K562 (cell line): ENCODE measurements around the gene UPP1. TPM values are rescaled to one million over a fixed set of nuclear protein-coding genes. Genes with fewer than 3 reads are reported as not detected.

ENCODE experiments used
- ATAC-seq: fragments of 200-7000 bp; cut with Tn5 transposase; 3 replicates; pipeline ENCODE4 v1.9.1; 2020; ENCODE audit warnings: moderate library complexity
- BruUV-seq: library from RNA; stranded (reverse); fragments of 400-500 nt; replicated peaks from 2 replicates; lab custom pipeline; 2021; lab: Mats Ljungman, UMichigan
- CTCF ChIA-PET: fragments of 300-600 bp; formaldehyde crosslinking; extraction: SDS; loops from one replicate; lab custom pipeline; 2021; ENCODE audit warnings: low intra/inter-chr PET ratio; lab: Yijun Ruan, JAX
- POLR2A ChIA-PET: fragments of 300-600, 350-650 bp; sonication (Branson Sonifier 250); formaldehyde crosslinking; extraction: SDS; loops from one replicate; lab custom pipeline; 2021; ENCODE audit warnings: antibody characterized with exemption, inconsistent platforms; lab: Yijun Ruan, JAX
- DNase-seq, 4 experiments: peaks; one replicate each; pipeline versions ENCODE4 v3.0.0 to v3.0.0-alpha.2; 2011 to 2018; ENCODE audit warnings: low spot score in 3 of 4, mixed read lengths in 3 of 4; ENCODE audit errors: extremely low read depth in 1 of 4
- FAIRE-seq: peaks from 2 replicates; lab custom pipeline; 2011; peaks lifted over from hg19 to GRCh38; lab: Jason Lieb, UNC
- H2AFZ ChIP-seq: 2 replicates; pipeline ENCODE4 v1.6.0; 2011; ENCODE audit warnings: low read depth, low read length, control low read depth, inconsistent platforms
- H3K27ac ChIP-seq: fragments of 200-600 bp; 3 replicates; pipeline ENCODE4 v1.8.0; 2011; ENCODE audit warnings: low read depth, mild to moderate bottlenecking, control low read depth, inconsistent platforms, low read length, moderate library complexity, mixed read lengths; ENCODE audit errors: extremely low read depth
- H3K27me3 ChIP-seq, 2 experiments: fragments of 300-600 bp in 1 of 2; 2 replicates in 1 of 2; 3 replicates in 1 of 2; pipeline versions ENCODE4 v1.6.0 to v1.8.0; 2011; ENCODE audit warnings: inconsistent platforms in 2 of 2, low read length in 2 of 2, mild to moderate bottlenecking in 1 of 2, mixed read lengths in 1 of 2, moderate library complexity in 1 of 2; ENCODE audit not compliant: control insufficient read depth in 2 of 2, insufficient read depth in 2 of 2
- H3K36me3 ChIP-seq: fragments of 300-600 bp; 3 replicates; pipeline ENCODE4 v1.8.0; 2011; ENCODE audit warnings: mild to moderate bottlenecking, low read length, inconsistent platforms; ENCODE audit not compliant: control insufficient read depth, insufficient read depth
- H3K4me1 ChIP-seq, 2 experiments: fragments of 200-600 bp in 1 of 2; replicated peaks in 1 of 2; 2 replicates in 1 of 2; 3 replicates in 1 of 2; pipeline versions ENCODE4 v1.5.1 to v1.8.0; 2011; ENCODE audit warnings: inconsistent platforms in 2 of 2, low read length in 2 of 2, mild to moderate bottlenecking in 1 of 2, mixed read lengths in 1 of 2, moderate library complexity in 1 of 2; ENCODE audit not compliant: control insufficient read depth in 2 of 2, insufficient read depth in 2 of 2
- H3K4me2 ChIP-seq: 2 replicates; pipeline ENCODE4 v1.6.1; 2011; ENCODE audit warnings: low read length, control low read depth, inconsistent platforms, mixed read lengths; ENCODE audit not compliant: insufficient read depth
- H3K4me3 ChIP-seq: fragments of 200-600 bp; sonication (generic), shearing (Covaris generic); 2 replicates; pipeline ENCODE4 v1.5.1; 2016; ENCODE audit warnings: control low read depth, inconsistent platforms
- H3K79me2 ChIP-seq: fragments of 200-600 bp; 3 replicates; pipeline ENCODE4 v1.8.0; 2011; ENCODE audit warnings: low read length, inconsistent platforms; ENCODE audit not compliant: control insufficient read depth, insufficient read depth
- H3K9ac ChIP-seq, 2 experiments: 2 replicates each; pipeline versions ENCODE4 v1.6.0 to v1.6.1; 2011; ENCODE audit warnings: low read depth in 2 of 2, low read length in 2 of 2, control low read depth in 1 of 2, inconsistent platforms in 1 of 2, mild to moderate bottlenecking in 1 of 2, mixed read lengths in 1 of 2; ENCODE audit not compliant: insufficient read depth in 1 of 2
- H3K9me1 ChIP-seq: one replicate; pipeline ENCODE4 v1.6.0; 2011; ENCODE audit warnings: inconsistent platforms, mild to moderate bottlenecking, low read length, moderate library complexity; ENCODE audit not compliant: control insufficient read depth, insufficient read depth
- H3K9me3 ChIP-seq: replicated peaks from 2 replicates; pipeline ENCODE4 v1.5.1; 2011; ENCODE audit warnings: low read depth, low read length, inconsistent platforms; ENCODE audit not compliant: control insufficient read depth, insufficient read depth
- H4K20me1 ChIP-seq: replicated peaks from 2 replicates; pipeline ENCODE4 v1.6.1; 2011; ENCODE audit warnings: low read length, inconsistent platforms, mixed read lengths; ENCODE audit not compliant: control insufficient read depth, insufficient read depth
- ELK3 ChIP-seq: fragments of 450-650 bp; formaldehyde crosslinking; IDR thresholded peaks from 2 replicates; pipeline ENCODE4 v1.4.0; 2020; ENCODE audit warnings: mild to moderate bottlenecking
- FOXJ2 ChIP-seq: fragments of 200-800 bp; sonication (Bioruptor generic); IDR thresholded peaks from 2 replicates; pipeline ENCODE4 v1.6.1; 2016; ENCODE audit warnings: missing genetic modification characterization, missing compliant biosample characterization
- IRF9 ChIP-seq: fragments of 450-650 bp; IDR thresholded peaks from 2 replicates; pipeline ENCODE4 v1.6.1; 2016; ENCODE audit warnings: missing biosample characterization, missing genetic modification characterization
- MED1 ChIP-seq: sonication (generic); formaldehyde crosslinking; IDR thresholded peaks from 2 replicates; pipeline ENCODE4 v1.8.1; 2023; ENCODE audit warnings: missing genetic modification reagents, borderline replicate concordance
- MLX ChIP-seq, 2 experiments: fragments of 450-650 bp in 1 of 2; sonication (generic) in 1 of 2; formaldehyde crosslinking; conservative IDR thresholded peaks; 2 replicates each; pipeline versions ENCODE4 v1.4.0 to v1.8.1; 2020 to 2022; ENCODE audit warnings: mild to moderate bottlenecking in 1 of 2, missing genetic modification reagents in 1 of 2
- OTX1 ChIP-seq: fragments of 450-650 bp; formaldehyde crosslinking; IDR thresholded peaks from 2 replicates; pipeline ENCODE4 v1.4.0; 2022; ENCODE audit warnings: mild to moderate bottlenecking
- SNRNP70 ChIP-seq: fragments of 200-400 bp; formaldehyde crosslinking; optimal IDR thresholded peaks from 2 replicates; pipeline ENCODE3; 2017; ENCODE audit warnings: low read depth, low read length
- ZNF174 ChIP-seq: fragments of 250-450 bp; sonication (Bioruptor Pico); IDR thresholded peaks from 2 replicates; pipeline ENCODE4 v1.4.0; 2020; ENCODE audit warnings: mild to moderate bottlenecking
- ZNF395 ChIP-seq: fragments of 200-800 bp; sonication (Bioruptor generic); IDR thresholded peaks from 2 replicates; pipeline ENCODE4 v1.6.1; 2017; ENCODE audit warnings: missing genetic modification characterization, missing compliant biosample characterization
- WGBS: fragments of 100-300 bp; shearing (Covaris generic); methylation state at CpG from one replicate; pipeline ENCODE4 v1.1.6; 2016; ENCODE audit warnings: low coverage, mixed read lengths; ENCODE audit not compliant: insufficient coverage; ENCODE audit errors: missing lambda C conversion rate; 5-methylcytosine and 5-hydroxymethylcytosine counted together
- in situ Hi-C: fragments of 300-500 bp; cut with MboI; formaldehyde crosslinking; loops from 4 replicates; pipeline ENCODE4 v1.15.0; 2018; ENCODE audit warnings: inconsistent platforms, mixed read lengths
- intact Hi-C: fragments of 100-400 bp; cut with micrococcal nuclease; formaldehyde crosslinking; loops from 2 replicates; pipeline ENCODE4 v1.14.2; 2022
- polyA plus RNA-seq, 8 experiments: library from polyadenylated mRNA; depleted of rRNA in 4 of 8; stranded (reverse) in 5 of 8; unstranded in 3 of 8; fragments of >200 nt; fragmentation: Nextera tagmentation in 2 of 8; fragmentation: Illumina TruSeq in 1 of 8; extraction: Ambion mirVana in 2 of 8; extraction: Trizol in 1 of 8; gene quantifications; 2 replicates each; pipeline versions ENCODE4 v1.2.1 to v1.2.3, GENCODE V29; 2011 to 2014; ENCODE audit warnings: inconsistent platforms in 1 of 8, missing spikeins in 1 of 8
- total RNA-seq, 7 experiments: library from RNA; depleted of rRNA in 6 of 7; stranded (reverse); fragments of >200 nt in 6 of 7; fragmentation: Illumina TruSeq in 2 of 7; extraction: Trizol in 2 of 7; gene quantifications; 2 replicates each; pipeline versions ENCODE4 v1.2.1 to v1.2.3, GENCODE V29; 2011 to 2021; ENCODE audit warnings: low replicate concordance in 1 of 7

UPP1 gene
- total and polyA plus RNA-seq, 9 of the 15 experiments (the other 6 are each of a cell fraction or from before 2014, with no cell fraction given) = 0.38 to 2.4 (median 0.61) TPM

GRCh38 chr7:48085433-48085791 is 3.7 kb upstream of the UPP1 start:
- no peak overlapping the region for H3K4me3 ChIP-seq
- no peak for ATAC-seq
- DNase-seq = no peak

GRCh38 chr7:48085942-48086341 is 3.1 kb upstream of the UPP1 start:
- DNase-seq (no peak), ATAC-seq (no peak), FAIRE-seq (no peak)
- 20% methylated on average over 1 of the region's 1 CpG for WGBS
- peaks cover 8 to 15% of the 10 kb centered on the region in 2 experiments; a peak in 4 of 5 replicates for H3K27me3 ChIP-seq
- no TSS peak for BruUV-seq
- CTCF ChIA-PET = no interaction called here
- no peak for TF ChIP-seq OTX1
- no peak for TF ChIP-seq ZNF174 (CRISPR knock-in tag)
- no peak for TF ChIP-seq IRF9 (tag)
- TF ChIP-seq ELK3 (CRISPR knock-in tag) = no peak
- TF ChIP-seq MED1 (CRISPR knock-in tag) = no peak
- no peak for TF ChIP-seq MLX (CRISPR knock-in tag; conservative IDR thresholded peaks at IDR 0.05)
- TF ChIP-seq SNRNP70 = no peak
- no peaks in the 10 kb centered on the region for H3K36me3 ChIP-seq
- H3K4me3 ChIP-seq = no peak overlapping the region
- H3K79me2 ChIP-seq = no peaks in the 10 kb centered on the region
- intact Hi-C loops (no loop called here), in situ Hi-C loops (no loop called here)
- H3K9me1 ChIP-seq = no peaks in the 10 kb centered on the region
- no peak overlapping the region for H3K27ac ChIP-seq
- H3K9me3 ChIP-seq = no peaks in the 10 kb centered on the region
- 0 out of 2 replicates have a peak, but pooled peaks cover 5% of the 10 kb centered on the region for H4K20me1 ChIP-seq
- peaks cover 7 to 27% of the 10 kb centered on the region in 2 experiments; a peak in 4 of 5 replicates for H3K4me1 ChIP-seq
- POLR2A ChIA-PET = no interaction called here
- H2AFZ ChIP-seq = no peak overlapping the region
- no peak overlapping the region for H3K9ac ChIP-seq
- H3K4me2 ChIP-seq = no peak overlapping the region

More at GRCh38 chr7:48085433-48085791, 3.7 kb upstream of the UPP1 start:
- peaks cover 5 to 12% of the 10 kb centered on the region in 2 experiments; a peak in 4 of 5 replicates for H3K27me3 ChIP-seq
- ChIA-PET CTCF (no interaction called here), POLR2A (interaction anchor here (0.6 kb wide), 1 partner anchor 370 kb away, joined by 3 read pairs; no protein-coding TSS in a partner anchor)
- H2AFZ ChIP-seq = no peak overlapping the region
- H3K9ac ChIP-seq = no peak overlapping the region
- H3K9me1 ChIP-seq = no peaks in the 10 kb centered on the region
- H3K79me2 ChIP-seq = no peaks in the 10 kb centered on the region
- no peaks in the 10 kb centered on the region for H3K9me3 ChIP-seq
- BruUV-seq = no TSS peak
- in situ Hi-C loops = no loop called here
- no peak for FAIRE-seq
- 20% methylated on average over 1 of the region's 1 CpG for WGBS
- 0 out of 2 replicates have a peak, but pooled peaks have one; percentile 21 for TF ChIP-seq FOXJ2 (tag)
- TF ChIP-seq ZNF395 (CRISPR knock-in tag) = no peak
- H3K27ac ChIP-seq = no peak overlapping the region
- no peak overlapping the region for H3K4me2 ChIP-seq
- intact Hi-C loops = no loop called here
- H3K36me3 ChIP-seq = no peaks in the 10 kb centered on the region
- H3K4me1 ChIP-seq = peaks cover 7 to 27% of the 10 kb centered on the region in 2 experiments; a peak in 4 of 5 replicates
- 0 out of 2 replicates have a peak, but pooled peaks cover 5% of the 10 kb centered on the region for H4K20me1 ChIP-seq
